K562 (cell line): Measurements from ENCODE around the gene SH2D3A. TPM values are rescaled to one million over a fixed set of nuclear protein-coding genes. Genes with fewer than 3 reads are reported as not detected.

Source experiments
- ATAC-seq: fragments of 200-7000 bp; cut with Tn5 transposase; 3 replicates; pipeline ENCODE4 v1.9.1; 2020; ENCODE audit warnings: moderate library complexity
- BruUV-seq: library from RNA; stranded (reverse); fragments of 400-500 nt; replicated peaks from 2 replicates; lab custom pipeline; 2021; lab: Mats Ljungman, UMichigan
- CTCF ChIA-PET: fragments of 300-600 bp; formaldehyde crosslinking; extraction: SDS; loops from one replicate; lab custom pipeline; 2021; ENCODE audit warnings: low intra/inter-chr PET ratio; lab: Yijun Ruan, JAX
- POLR2A ChIA-PET: fragments of 300-600, 350-650 bp; sonication (Branson Sonifier 250); formaldehyde crosslinking; extraction: SDS; loops from one replicate; lab custom pipeline; 2021; ENCODE audit warnings: antibody characterized with exemption, inconsistent platforms; lab: Yijun Ruan, JAX
- DNase-seq, 4 experiments: peaks; one replicate each; pipeline versions ENCODE4 v3.0.0 to v3.0.0-alpha.2; 2011 to 2018; ENCODE audit warnings: low spot score in 3 of 4, mixed read lengths in 3 of 4; ENCODE audit errors: extremely low read depth in 1 of 4
- FAIRE-seq: peaks from 2 replicates; lab custom pipeline; 2011; peaks lifted over from hg19 to GRCh38; lab: Jason Lieb, UNC
- H2AFZ ChIP-seq: 2 replicates; pipeline ENCODE4 v1.6.0; 2011; ENCODE audit warnings: low read depth, low read length, control low read depth, inconsistent platforms
- H3K27ac ChIP-seq: fragments of 200-600 bp; 3 replicates; pipeline ENCODE4 v1.8.0; 2011; ENCODE audit warnings: low read depth, mild to moderate bottlenecking, control low read depth, inconsistent platforms, low read length, moderate library complexity, mixed read lengths; ENCODE audit errors: extremely low read depth
- H3K27me3 ChIP-seq, 2 experiments: fragments of 300-600 bp in 1 of 2; 2 replicates in 1 of 2; 3 replicates in 1 of 2; pipeline versions ENCODE4 v1.6.0 to v1.8.0; 2011; ENCODE audit warnings: inconsistent platforms in 2 of 2, low read length in 2 of 2, mild to moderate bottlenecking in 1 of 2, mixed read lengths in 1 of 2, moderate library complexity in 1 of 2; ENCODE audit not compliant: control insufficient read depth in 2 of 2, insufficient read depth in 2 of 2
- H3K36me3 ChIP-seq: fragments of 300-600 bp; 3 replicates; pipeline ENCODE4 v1.8.0; 2011; ENCODE audit warnings: mild to moderate bottlenecking, low read length, inconsistent platforms; ENCODE audit not compliant: control insufficient read depth, insufficient read depth
- H3K4me1 ChIP-seq, 2 experiments: fragments of 200-600 bp in 1 of 2; replicated peaks in 1 of 2; 2 replicates in 1 of 2; 3 replicates in 1 of 2; pipeline versions ENCODE4 v1.5.1 to v1.8.0; 2011; ENCODE audit warnings: inconsistent platforms in 2 of 2, low read length in 2 of 2, mild to moderate bottlenecking in 1 of 2, mixed read lengths in 1 of 2, moderate library complexity in 1 of 2; ENCODE audit not compliant: control insufficient read depth in 2 of 2, insufficient read depth in 2 of 2
- H3K4me2 ChIP-seq: 2 replicates; pipeline ENCODE4 v1.6.1; 2011; ENCODE audit warnings: low read length, control low read depth, inconsistent platforms, mixed read lengths; ENCODE audit not compliant: insufficient read depth
- H3K4me3 ChIP-seq: fragments of 200-600 bp; sonication (generic), shearing (Covaris generic); 2 replicates; pipeline ENCODE4 v1.5.1; 2016; ENCODE audit warnings: control low read depth, inconsistent platforms
- H3K79me2 ChIP-seq: fragments of 200-600 bp; 3 replicates; pipeline ENCODE4 v1.8.0; 2011; ENCODE audit warnings: low read length, inconsistent platforms; ENCODE audit not compliant: control insufficient read depth, insufficient read depth
- H3K9ac ChIP-seq, 2 experiments: 2 replicates each; pipeline versions ENCODE4 v1.6.0 to v1.6.1; 2011; ENCODE audit warnings: low read depth in 2 of 2, low read length in 2 of 2, control low read depth in 1 of 2, inconsistent platforms in 1 of 2, mild to moderate bottlenecking in 1 of 2, mixed read lengths in 1 of 2; ENCODE audit not compliant: insufficient read depth in 1 of 2
- H3K9me1 ChIP-seq: one replicate; pipeline ENCODE4 v1.6.0; 2011; ENCODE audit warnings: inconsistent platforms, mild to moderate bottlenecking, low read length, moderate library complexity; ENCODE audit not compliant: control insufficient read depth, insufficient read depth
- H3K9me3 ChIP-seq: replicated peaks from 2 replicates; pipeline ENCODE4 v1.5.1; 2011; ENCODE audit warnings: low read depth, low read length, inconsistent platforms; ENCODE audit not compliant: control insufficient read depth, insufficient read depth
- H4K20me1 ChIP-seq: replicated peaks from 2 replicates; pipeline ENCODE4 v1.6.1; 2011; ENCODE audit warnings: low read length, inconsistent platforms, mixed read lengths; ENCODE audit not compliant: control insufficient read depth, insufficient read depth
- CEBPB ChIP-seq: fragments of 450-650 bp; IDR thresholded peaks from 2 replicates; pipeline ENCODE4 v1.6.1; 2016; ENCODE audit warnings: missing genetic modification characterization, missing compliant biosample characterization
- ELF1 ChIP-seq: fragments of 200-800 bp; sonication (Bioruptor generic); IDR thresholded peaks from 2 replicates; pipeline ENCODE4 v1.6.1; 2016; ENCODE audit warnings: missing genetic modification characterization, missing compliant biosample characterization
- GTF2F1 ChIP-seq: IDR thresholded peaks from 2 replicates; pipeline ENCODE4 v1.6.1; 2011; ENCODE audit warnings: low read depth, low read length, improper control_type of control experiment
- MCM3 ChIP-seq: fragments of 450-650 bp; IDR thresholded peaks from 2 replicates; pipeline ENCODE4 v1.6.1; 2016
- SREBF1 ChIP-seq: fragments of 150-350 bp; IDR thresholded peaks from 2 replicates; pipeline ENCODE4 v1.6.1; 2014; ENCODE audit warnings: antibody characterized with exemption, low read depth, low read length, borderline replicate concordance
- TAF15 ChIP-seq: fragments of 200-400 bp; formaldehyde crosslinking; IDR thresholded peaks from 2 replicates; pipeline ENCODE4 v1.6.1; 2017; ENCODE audit warnings: mild to moderate bottlenecking, low read depth, low read length, moderate library complexity
- TEAD2 ChIP-seq: fragments of 450-650 bp; IDR thresholded peaks from 2 replicates; pipeline ENCODE4 v1.6.1; 2016; ENCODE audit warnings: missing genetic modification characterization, control low read depth, missing compliant biosample characterization
- WHSC1 ChIP-seq: IDR thresholded peaks from one replicate; pipeline ENCODE4 v1.6.1; 2012; ENCODE audit warnings: low read length, control low read depth, inconsistent platforms
- ZFP1 ChIP-seq: fragments of 450-650 bp; formaldehyde crosslinking; IDR thresholded peaks from 2 replicates; pipeline ENCODE4 v1.4.0; 2020; ENCODE audit warnings: mild to moderate bottlenecking, mixed read lengths
- ZNF12 ChIP-seq: sonication (generic); formaldehyde crosslinking; IDR thresholded peaks from 2 replicates; pipeline ENCODE4 v1.4.0; 2020; ENCODE audit warnings: mild to moderate bottlenecking, missing genetic modification reagents
- ZNF124 ChIP-seq: sonication (generic); formaldehyde crosslinking; IDR thresholded peaks from 2 replicates; pipeline ENCODE4 v1.8.1; 2022; ENCODE audit warnings: missing genetic modification reagents
- ZSCAN32 ChIP-seq: fragments of 450-650 bp; formaldehyde crosslinking; IDR thresholded peaks from 2 replicates; pipeline ENCODE4 v1.4.0; 2020; ENCODE audit warnings: mild to moderate bottlenecking, moderate library complexity
- WGBS: fragments of 100-300 bp; shearing (Covaris generic); methylation state at CpG from one replicate; pipeline ENCODE4 v1.1.6; 2016; ENCODE audit warnings: low coverage, mixed read lengths; ENCODE audit not compliant: insufficient coverage; ENCODE audit errors: missing lambda C conversion rate; 5-methylcytosine and 5-hydroxymethylcytosine counted together
- in situ Hi-C: fragments of 300-500 bp; cut with MboI; formaldehyde crosslinking; loops from 4 replicates; pipeline ENCODE4 v1.15.0; 2018; ENCODE audit warnings: inconsistent platforms, mixed read lengths
- intact Hi-C: fragments of 100-400 bp; cut with micrococcal nuclease; formaldehyde crosslinking; loops from 2 replicates; pipeline ENCODE4 v1.14.2; 2022
- polyA plus RNA-seq, 8 experiments: library from polyadenylated mRNA; depleted of rRNA in 4 of 8; stranded (reverse) in 5 of 8; unstranded in 3 of 8; fragments of >200 nt; fragmentation: Nextera tagmentation in 2 of 8; fragmentation: Illumina TruSeq in 1 of 8; extraction: Ambion mirVana in 2 of 8; extraction: Trizol in 1 of 8; gene quantifications; 2 replicates each; pipeline versions ENCODE4 v1.2.1 to v1.2.3, GENCODE V29; 2011 to 2014; ENCODE audit warnings: inconsistent platforms in 1 of 8, missing spikeins in 1 of 8
- total RNA-seq, 7 experiments: library from RNA; depleted of rRNA in 6 of 7; stranded (reverse); fragments of >200 nt in 6 of 7; fragmentation: Illumina TruSeq in 2 of 7; extraction: Trizol in 2 of 7; gene quantifications; 2 replicates each; pipeline versions ENCODE4 v1.2.1 to v1.2.3, GENCODE V29; 2011 to 2021; ENCODE audit warnings: low replicate concordance in 1 of 7
- TF ChIP-seq, protein P1 (sequence below): IDR thresholded peaks from 2 replicates; pipeline ENCODE4 v1.6.1; 2014; ENCODE audit warnings: antibody characterized with exemption
- TF ChIP-seq, protein P2 (sequence below): fragments of 450-650 bp; formaldehyde crosslinking; IDR thresholded peaks from 2 replicates; pipeline ENCODE4 v1.4.0; 2020; ENCODE audit warnings: mild to moderate bottlenecking, moderate library complexity

Gene SH2D3A
- total and polyA plus RNA-seq, 9 of the 15 experiments (the other 6 are each of a cell fraction or from before 2014, with no cell fraction given): 0.75 to 26.3 (median 8.9) TPM

DNA sequence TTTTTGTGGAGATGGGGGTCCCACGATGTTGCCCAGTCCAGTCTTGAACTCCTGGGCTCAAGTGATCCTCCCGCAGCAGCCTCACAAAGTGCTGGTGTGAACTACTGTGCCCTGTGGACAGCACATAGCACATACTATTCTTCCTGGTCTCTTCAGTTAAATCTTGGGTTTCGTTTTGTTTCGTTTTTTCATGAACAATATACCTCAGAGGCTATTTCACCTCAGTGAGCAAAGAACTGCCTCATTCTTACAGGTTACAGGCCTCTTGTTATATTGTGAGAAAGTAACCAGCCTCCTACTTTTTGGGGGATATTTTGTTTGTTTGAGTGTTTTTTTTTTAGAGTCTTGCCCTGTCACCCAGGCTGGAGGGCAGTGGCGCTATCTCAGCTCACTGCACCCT lies 45.5 kb downstream of the SH2D3A start:
- no peak overlapping the region for H3K27ac ChIP-seq

More for the DNA sequence above, 45.5 kb downstream of the SH2D3A start:
- CTCF ChIA-PET: no interaction called here
- H4K20me1 ChIP-seq: no peaks in the 10 kb centered on the region
- no peak for DNase-seq
- no peak overlapping the region for H3K4me3 ChIP-seq
- peak overlapping the region in 1 of 2 experiments; percentile 22; a peak in 2 of 4 replicates for H3K9ac ChIP-seq
- H3K27me3 ChIP-seq: no peaks in the 10 kb centered on the region
- H3K36me3 ChIP-seq: no peaks in the 10 kb centered on the region
- BruUV-seq: no TSS peak
- H3K4me1 ChIP-seq: peaks cover 38 to 39% of the 10 kb centered on the region in 2 experiments
- in situ Hi-C loops: no loop called here
- no peak overlapping the region; the same call in 1 of the 2 replicates for H3K4me2 ChIP-seq
- TF ChIP-seq GTF2F1 (no peak), ZSCAN32 (no peak), ZFP1 (CRISPR knock-in tag) (no peak), CEBPB (0 out of 2 replicates have a peak, but pooled peaks have one; percentile 1), ELF1 (tag) (0 out of 2 replicates have a peak, but pooled peaks have one; percentile 21), ZNF124 (CRISPR knock-in tag) (no peak), TEAD2 (no peak), ZNF12 (CRISPR knock-in tag) (no peak), MCM3 (no peak), WHSC1 (no peak), SREBF1 (no peak), TAF15 (no peak)
- TF ChIP-seq, protein P1, sequence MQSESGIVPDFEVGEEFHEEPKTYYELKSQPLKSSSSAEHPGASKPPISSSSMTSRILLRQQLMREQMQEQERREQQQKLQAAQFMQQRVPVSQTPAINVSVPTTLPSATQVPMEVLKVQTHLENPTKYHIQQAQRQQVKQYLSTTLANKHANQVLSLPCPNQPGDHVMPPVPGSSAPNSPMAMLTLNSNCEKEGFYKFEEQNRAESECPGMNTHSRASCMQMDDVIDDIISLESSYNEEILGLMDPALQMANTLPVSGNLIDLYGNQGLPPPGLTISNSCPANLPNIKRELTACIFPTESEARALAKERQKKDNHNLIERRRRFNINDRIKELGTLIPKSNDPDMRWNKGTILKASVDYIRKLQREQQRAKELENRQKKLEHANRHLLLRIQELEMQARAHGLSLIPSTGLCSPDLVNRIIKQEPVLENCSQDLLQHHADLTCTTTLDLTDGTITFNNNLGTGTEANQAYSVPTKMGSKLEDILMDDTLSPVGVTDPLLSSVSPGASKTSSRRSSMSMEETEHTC: no peak
- TF ChIP-seq, protein P2, sequence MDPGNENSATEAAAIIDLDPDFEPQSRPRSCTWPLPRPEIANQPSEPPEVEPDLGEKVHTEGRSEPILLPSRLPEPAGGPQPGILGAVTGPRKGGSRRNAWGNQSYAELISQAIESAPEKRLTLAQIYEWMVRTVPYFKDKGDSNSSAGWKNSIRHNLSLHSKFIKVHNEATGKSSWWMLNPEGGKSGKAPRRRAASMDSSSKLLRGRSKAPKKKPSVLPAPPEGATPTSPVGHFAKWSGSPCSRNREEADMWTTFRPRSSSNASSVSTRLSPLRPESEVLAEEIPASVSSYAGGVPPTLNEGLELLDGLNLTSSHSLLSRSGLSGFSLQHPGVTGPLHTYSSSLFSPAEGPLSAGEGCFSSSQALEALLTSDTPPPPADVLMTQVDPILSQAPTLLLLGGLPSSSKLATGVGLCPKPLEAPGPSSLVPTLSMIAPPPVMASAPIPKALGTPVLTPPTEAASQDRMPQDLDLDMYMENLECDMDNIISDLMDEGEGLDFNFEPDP (CRISPR knock-in tag): no peak
- H3K79me2 ChIP-seq: no peaks in the 10 kb centered on the region
- intact Hi-C loops: no loop called here
- no peaks in the 10 kb centered on the region for H3K9me3 ChIP-seq
- POLR2A ChIA-PET: interaction anchor here (0.6 to 1.3 kb wide), 5 partner anchors 16 to 205 kb away, joined by 3 to 4 read pairs (median 3); partner anchors contain the start of gene GPR108
- no peak for FAIRE-seq
- H2AFZ ChIP-seq: peak overlapping the region; percentile 61
- 29% methylated on average over 5 of the region's 5 CpGs for whole genome bisulfite sequencing
- ATAC-seq: no peak
- H3K9me1 ChIP-seq: no peaks in the 10 kb centered on the region
